ENCODE results near the gene CRB3. TPM values are rescaled to one million over a fixed set of nuclear protein-coding genes. Genes with fewer than 3 reads are reported as not detected.

Gene CRB3
- total and polyA plus RNA-seq, 7 experiments from 2014 or later: 0.44 to 10.1 (median 6.5) TPM

- ATAC-seq (no peak), DNase-seq (no peak)
- intact Hi-C loops (cut with micrococcal nuclease): no loop called here
- H3K36me3 ChIP-seq (ENCODE audit: control insufficient read depth in 2 of 3, insufficient read depth in 3 of 3, low read length in 3 of 3): no peaks in the 10 kb centered on the region
- H3K4me1 Mint-ChIP-seq: peaks cover 0 to 12% (median 4%) of the 10 kb centered on the region in 7 donors
- H3K27me3 Mint-ChIP-seq: no peaks in the 10 kb centered on the region
- peaks cover 0 to 9% of the 10 kb centered on the region in 2 donors for H3K4me1 ChIP-seq (ENCODE audit: control insufficient read depth in 2 of 2, insufficient read depth in 2 of 2, low read length in 2 of 2)
- H3K27ac ChIP-seq (ENCODE audit: low read depth, low read length): no peak overlapping the region
- no peaks in the 10 kb centered on the region for H3K9me3 ChIP-seq (ENCODE audit: control insufficient read depth in 2 of 3, low read length in 3 of 3)
- H3K9me3 Mint-ChIP-seq: peaks cover 0 to 2% (median 0%) of the 10 kb centered on the region in 11 donors
- POLR2A ChIA-PET: no interaction called here
- CTCF ChIA-PET: no interaction called here
- no peak overlapping the region for H3K4me3 ChIP-seq (ENCODE audit: low read length)
- H3K36me3 Mint-ChIP-seq: no peaks in the 10 kb centered on the region
- no peaks in the 10 kb centered on the region for H3K27me3 ChIP-seq (ENCODE audit: control insufficient read depth in 2 of 2, insufficient read depth in 2 of 2, low read length in 2 of 2)
- H3K27ac Mint-ChIP-seq: no peak overlapping the region
- H3K4me3 Mint-ChIP-seq: no peak overlapping the region
Observed at GRCh38 chr19:6433165-6433564, 30.9 kb upstream of the CRB3 start.

DNA sequence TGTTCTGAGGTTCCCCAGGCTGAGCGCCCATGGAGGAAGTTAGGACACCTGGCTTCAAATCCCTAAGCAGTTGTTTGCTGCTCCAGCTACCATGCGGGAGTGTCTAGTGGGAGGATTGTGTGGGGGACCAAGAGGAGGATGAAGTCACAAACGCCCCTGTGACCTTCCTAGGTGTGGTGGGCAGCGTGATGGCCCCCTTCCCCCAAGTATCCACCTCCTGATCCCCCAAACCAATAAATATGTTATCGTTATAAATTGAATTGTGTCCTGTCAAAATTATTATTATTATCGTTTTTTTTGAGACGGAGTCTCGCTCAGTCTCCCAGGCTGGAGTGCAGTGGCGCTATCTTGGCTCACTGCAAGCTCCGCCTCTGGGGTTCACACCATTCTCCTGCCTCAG, 30.4 kb upstream of the CRB3 start, which contains the start of gene SLC25A41:
Gene SLC25A41, minus strand, starts transcription at position 101 of the 400 bp plus-strand sequence. Its CDS starts 70 bp downstream, at position 31.
- CTCF ChIA-PET: no interaction called here
- intact Hi-C loops (cut with micrococcal nuclease): no loop called here
- H3K9me3 Mint-ChIP-seq: peaks cover 0 to 2% (median 0%) of the 10 kb centered on the region in 11 donors
- H3K27me3 ChIP-seq (ENCODE audit: control insufficient read depth in 2 of 2, insufficient read depth in 2 of 2, low read length in 2 of 2): no peaks in the 10 kb centered on the region
- no peaks in the 10 kb centered on the region for H3K9me3 ChIP-seq (ENCODE audit: control insufficient read depth in 2 of 3, low read length in 3 of 3)
- H3K36me3 ChIP-seq (ENCODE audit: control insufficient read depth in 2 of 3, insufficient read depth in 3 of 3, low read length in 3 of 3): no peaks in the 10 kb centered on the region
- peaks cover 0 to 9% of the 10 kb centered on the region in 2 donors for H3K4me1 ChIP-seq (ENCODE audit: control insufficient read depth in 2 of 2, insufficient read depth in 2 of 2, low read length in 2 of 2)
- H3K27ac ChIP-seq (ENCODE audit: low read depth, low read length): no peak within 1 kb of the TSS
- no peak within 1 kb of the TSS for H3K4me3 Mint-ChIP-seq
- POLR2A ChIA-PET: no interaction called here
- ATAC-seq (no peak), DNase-seq (no peak)
- H3K36me3 Mint-ChIP-seq: no peaks in the 10 kb centered on the region
- H3K27me3 Mint-ChIP-seq: no peaks in the 10 kb centered on the region
- no peak within 1 kb of the TSS for H3K27ac Mint-ChIP-seq
- peaks cover 0 to 12% (median 4%) of the 10 kb centered on the region in 7 donors for H3K4me1 Mint-ChIP-seq
- H3K4me3 ChIP-seq (ENCODE audit: low read length): no peak within 1 kb of the TSS

GRCh38 chr19:6439743-6440142, 24.3 kb upstream of the CRB3 start:
- H3K36me3 Mint-ChIP-seq: peaks cover 0 to 12% (median 2%) of the 10 kb centered on the region in 5 donors
- no peak overlapping the region for H3K27ac Mint-ChIP-seq
- Histone ChIP-seq H3K4me1 (ENCODE audit: control insufficient read depth in 2 of 2, insufficient read depth in 2 of 2, low read length in 2 of 2) (no peaks in the 10 kb centered on the region), H3K36me3 (ENCODE audit: control insufficient read depth in 2 of 3, insufficient read depth in 3 of 3, low read length in 3 of 3) (no peaks in the 10 kb centered on the region), H3K4me3 (ENCODE audit: low read length) (no peak overlapping the region), H3K27me3 (ENCODE audit: control insufficient read depth in 2 of 2, insufficient read depth in 2 of 2, low read length in 2 of 2) (no peaks in the 10 kb centered on the region), H3K27ac (ENCODE audit: low read depth, low read length) (no peak overlapping the region), H3K9me3 (ENCODE audit: control insufficient read depth in 2 of 3, low read length in 3 of 3) (no peaks in the 10 kb centered on the region)
- no peaks in the 10 kb centered on the region for H3K9me3 Mint-ChIP-seq
- no peak overlapping the region for H3K4me3 Mint-ChIP-seq
- intact Hi-C loops (cut with micrococcal nuclease): no loop called here
- DNase-seq (no peak), ATAC-seq (no peak)
- no peaks in the 10 kb centered on the region for H3K4me1 Mint-ChIP-seq
- POLR2A ChIA-PET: no interaction called here
- H3K27me3 Mint-ChIP-seq: no peaks in the 10 kb centered on the region
- CTCF ChIA-PET: interaction anchor here (0.7 kb wide), 1 partner anchor 49 kb away, joined by 3 read pairs; no protein-coding TSS in a partner anchor

DNA sequence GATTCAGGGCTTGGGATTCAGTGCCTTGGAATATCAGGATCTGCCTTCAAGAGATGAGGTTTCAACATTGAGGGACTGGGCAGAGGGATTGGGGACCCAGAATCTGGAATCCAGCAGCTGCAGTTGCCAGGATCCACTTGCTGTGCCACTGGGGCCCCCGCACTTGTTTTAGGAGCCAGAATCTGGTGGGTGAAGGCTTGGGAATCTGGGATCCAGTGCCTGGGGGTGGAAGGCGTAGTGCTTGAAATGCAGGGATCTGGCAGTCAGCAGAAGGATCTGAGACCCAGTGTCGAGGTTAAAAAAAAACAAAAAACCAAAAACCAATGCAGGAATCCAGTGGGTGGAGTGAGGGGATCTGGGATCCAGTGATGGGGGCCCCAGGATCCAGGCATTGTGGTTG, 23.2 kb upstream of the CRB3 start:
- CTCF ChIA-PET: no interaction called here

DNA sequence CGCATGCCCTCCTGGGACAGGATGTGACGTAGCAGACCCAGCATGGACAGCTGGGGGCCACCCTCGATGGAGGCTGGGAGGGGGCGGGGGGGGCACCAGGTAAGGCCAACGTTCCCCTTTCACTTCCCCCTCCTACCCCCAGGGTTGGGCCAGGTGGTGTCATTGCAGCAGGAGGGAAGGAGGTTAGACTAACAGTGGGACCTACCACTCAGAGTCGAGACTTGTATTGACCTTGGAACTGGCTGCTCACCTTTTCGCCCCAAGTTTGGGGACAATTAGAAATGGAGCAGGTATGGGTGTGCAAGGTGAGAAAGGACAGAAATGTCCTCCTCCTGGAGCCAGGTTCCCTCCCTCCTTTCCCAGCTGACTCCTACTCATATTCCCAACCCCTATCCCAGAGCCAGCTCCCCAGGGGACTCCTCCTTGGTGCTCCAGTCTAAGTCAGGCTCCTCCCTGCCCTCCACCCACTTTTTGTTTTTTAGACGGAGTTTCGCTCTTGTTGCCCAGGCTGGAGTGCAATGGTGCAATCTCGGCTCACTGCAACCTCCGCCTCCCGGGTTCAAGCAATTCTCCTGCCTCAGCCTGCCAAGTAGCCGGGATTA, 21.9 kb upstream of the CRB3 start:
- Mint-ChIP-seq H3K27me3 (no peaks in the 10 kb centered on the region), H3K27ac (no peak overlapping the region), H3K4me1 (peaks cover 0 to 6% (median 0%) of the 10 kb centered on the region in 7 donors), H3K9me3 (peaks cover 0 to 6% (median 0%) of the 10 kb centered on the region in 11 donors), H3K4me3 (no peak overlapping the region), H3K36me3 (peaks cover 6 to 33% (median 9%) of the 10 kb centered on the region in 5 donors)
- H3K36me3 ChIP-seq (ENCODE audit: control insufficient read depth in 2 of 3, insufficient read depth in 3 of 3, low read length in 3 of 3): peaks cover 0 to 4% (median 0%) of the 10 kb centered on the region in 3 experiments
- ChIA-PET POLR2A (no interaction called here), CTCF (no interaction called here)
- intact Hi-C loops (cut with micrococcal nuclease): no loop called here
- DNase-seq (no peak), ATAC-seq (no peak)
- H3K27ac ChIP-seq (ENCODE audit: low read depth, low read length): no peak overlapping the region
- H3K9me3 ChIP-seq (ENCODE audit: control insufficient read depth in 2 of 3, low read length in 3 of 3): no peaks in the 10 kb centered on the region
- no peaks in the 10 kb centered on the region for H3K27me3 ChIP-seq (ENCODE audit: control insufficient read depth in 2 of 2, insufficient read depth in 2 of 2, low read length in 2 of 2)
- no peaks in the 10 kb centered on the region for H3K4me1 ChIP-seq (ENCODE audit: control insufficient read depth in 2 of 2, insufficient read depth in 2 of 2, low read length in 2 of 2)
- H3K4me3 ChIP-seq (ENCODE audit: low read length): no peak overlapping the region

More for the DNA sequence above, 23.2 kb upstream of the CRB3 start:
- Histone ChIP-seq H3K27me3 (ENCODE audit: control insufficient read depth in 2 of 2, insufficient read depth in 2 of 2, low read length in 2 of 2) (no peaks in the 10 kb centered on the region), H3K4me1 (ENCODE audit: control insufficient read depth in 2 of 2, insufficient read depth in 2 of 2, low read length in 2 of 2) (no peaks in the 10 kb centered on the region), H3K27ac (ENCODE audit: low read depth, low read length) (no peak overlapping the region), H3K9me3 (ENCODE audit: control insufficient read depth in 2 of 3, low read length in 3 of 3) (no peaks in the 10 kb centered on the region), H3K36me3 (ENCODE audit: control insufficient read depth in 2 of 3, insufficient read depth in 3 of 3, low read length in 3 of 3) (no peaks in the 10 kb centered on the region), H3K4me3 (ENCODE audit: low read length) (no peak overlapping the region)
- Mint-ChIP-seq H3K36me3 (peaks cover 0 to 20% (median 2%) of the 10 kb centered on the region in 5 donors), H3K4me3 (no peak overlapping the region), H3K4me1 (no peaks in the 10 kb centered on the region), H3K9me3 (no peaks in the 10 kb centered on the region), H3K27me3 (no peaks in the 10 kb centered on the region), H3K27ac (peak overlapping the region in 2 of 9 donors; percentile 43 to 46)
- DNase-seq (no peak), ATAC-seq (no peak)
- intact Hi-C loops (cut with micrococcal nuclease): no loop called here
- POLR2A ChIA-PET: no interaction called here

DNA sequence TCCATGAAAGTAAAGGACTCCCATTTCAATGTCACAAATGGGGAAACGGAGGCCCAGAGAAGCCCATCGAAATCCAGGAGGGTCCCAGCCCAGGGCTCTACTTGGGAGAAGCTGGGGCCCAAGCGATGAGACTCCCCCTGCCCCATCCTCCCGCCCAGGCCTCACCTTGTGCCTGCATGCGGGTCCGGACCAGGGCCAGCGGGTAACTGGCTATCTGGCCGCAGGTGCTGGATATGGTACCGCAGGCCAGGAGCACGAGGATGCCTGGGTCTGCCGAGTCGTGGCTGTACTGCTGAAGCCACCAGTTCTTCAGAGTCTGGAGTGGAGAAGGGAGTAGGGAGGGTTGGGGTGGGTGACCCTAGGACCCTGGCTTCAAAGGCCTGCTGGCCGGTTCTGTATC, 20.1 kb upstream of the CRB3 start:
- ChIA-PET CTCF (no interaction called here), POLR2A (no interaction called here)
- Histone ChIP-seq H3K36me3 (ENCODE audit: control insufficient read depth in 2 of 3, insufficient read depth in 3 of 3, low read length in 3 of 3) (peaks cover 0 to 4% (median 0%) of the 10 kb centered on the region in 3 experiments), H3K4me3 (ENCODE audit: low read length) (no peak overlapping the region), H3K27ac (ENCODE audit: low read depth, low read length) (no peak overlapping the region), H3K4me1 (ENCODE audit: control insufficient read depth in 2 of 2, insufficient read depth in 2 of 2, low read length in 2 of 2) (no peaks in the 10 kb centered on the region), H3K9me3 (ENCODE audit: control insufficient read depth in 2 of 3, low read length in 3 of 3) (no peaks in the 10 kb centered on the region), H3K27me3 (ENCODE audit: control insufficient read depth in 2 of 2, insufficient read depth in 2 of 2, low read length in 2 of 2) (no peaks in the 10 kb centered on the region)
- ATAC-seq: no peak
- Mint-ChIP-seq H3K4me1 (peaks cover 0 to 6% (median 0%) of the 10 kb centered on the region in 7 donors), H3K9me3 (peaks cover 0 to 6% (median 0%) of the 10 kb centered on the region in 11 donors), H3K4me3 (no peak overlapping the region), H3K27ac (peak overlapping the region in 1 of 9 donors; percentile 57), H3K27me3 (no peaks in the 10 kb centered on the region), H3K36me3 (peaks cover 6 to 34% (median 9%) of the 10 kb centered on the region in 5 donors)
- intact Hi-C loops (cut with micrococcal nuclease): no loop called here
- no peak for DNase-seq

- Histone ChIP-seq H3K27ac (ENCODE audit: low read depth, low read length) (no peak overlapping the region), H3K9me3 (ENCODE audit: control insufficient read depth in 2 of 3, low read length in 3 of 3) (no peaks in the 10 kb centered on the region), H3K36me3 (ENCODE audit: control insufficient read depth in 2 of 3, insufficient read depth in 3 of 3, low read length in 3 of 3) (peaks cover 0 to 10% (median 0%) of the 10 kb centered on the region in 3 experiments), H3K4me3 (ENCODE audit: low read length) (no peak overlapping the region), H3K27me3 (ENCODE audit: control insufficient read depth in 2 of 2, insufficient read depth in 2 of 2, low read length in 2 of 2) (no peaks in the 10 kb centered on the region), H3K4me1 (ENCODE audit: control insufficient read depth in 2 of 2, insufficient read depth in 2 of 2, low read length in 2 of 2) (no peaks in the 10 kb centered on the region)
- Mint-ChIP-seq H3K4me1 (peaks cover 0 to 6% (median 0%) of the 10 kb centered on the region in 7 donors), H3K4me3 (no peak overlapping the region), H3K9me3 (peaks cover 0 to 6% (median 0%) of the 10 kb centered on the region in 11 donors), H3K36me3 (peaks cover 6 to 33% (median 15%) of the 10 kb centered on the region in 5 donors), H3K27ac (peak overlapping the region in 1 of 9 donors; percentile 72), H3K27me3 (no peaks in the 10 kb centered on the region)
- no peak for DNase-seq
- CTCF ChIA-PET: no interaction called here
- no peak for ATAC-seq
- POLR2A ChIA-PET: interaction anchor here (0.6 kb wide), 1 partner anchor 43 kb away, joined by 3 read pairs; no protein-coding TSS in a partner anchor
- intact Hi-C loops (cut with micrococcal nuclease): no loop called here
Observed at GRCh38 chr19:6446452-6446851, 17.6 kb upstream of the CRB3 start.

Data from naive thymus-derived CD4-positive, alpha-beta T cell (primary cell).